Measurements from ENCODE around the gene KIFAP3.
"Not testable (repeated sequence)": the region's sequence is repeated elsewhere in the genome, so short reads cannot be mapped to it uniquely, and the experiment has no call there.

Gene KIFAP3

GRCh38 chr1:169873582-169874199 is 200.8 kb downstream of the KIFAP3 start:
- H3K36me3 ChIP-seq: no peaks in the 10 kb centered on the region
- no peak for DNase-seq

GRCh38 chr1:169872906-169873305 is 201.6 kb downstream of the KIFAP3 start:
- DNase-seq: no peak
- H3K9me3 ChIP-seq (ENCODE audit: severe bottlenecking): no peaks in the 10 kb centered on the region
- H3K36me3 ChIP-seq: no peaks in the 10 kb centered on the region
- TF ChIP-seq CTCF (IDR thresholded peaks at IDR 0.05; ENCODE audit: low read depth, low read length): no peak
- no peak overlapping the region for H3K27ac ChIP-seq
- H3K27me3 ChIP-seq (ENCODE audit: insufficient read depth, low read depth, severe bottlenecking): no peaks in the 10 kb centered on the region
- H3K4me3 ChIP-seq (ENCODE audit: low read depth, low read length): no peak overlapping the region

More at GRCh38 chr1:169873582-169874199, 200.8 kb downstream of the KIFAP3 start:
- H3K9me3 ChIP-seq (ENCODE audit: severe bottlenecking): no peaks in the 10 kb centered on the region
- no peak overlapping the region for H3K27ac ChIP-seq
- TF ChIP-seq CTCF (IDR thresholded peaks at IDR 0.05; ENCODE audit: low read depth, low read length): no peak
- no peak overlapping the region for H3K4me3 ChIP-seq (ENCODE audit: low read depth, low read length)
- H3K27me3 ChIP-seq (ENCODE audit: insufficient read depth, low read depth, severe bottlenecking): no peaks in the 10 kb centered on the region

GRCh38 chr1:169871988-169872387 is 202.5 kb downstream of the KIFAP3 start:
- DNase-seq, H3K36me3 ChIP-seq: not testable (repeated sequence)

More at GRCh38 chr1:169871988-169872387, 202.5 kb downstream of the KIFAP3 start:
- H3K9me3 ChIP-seq (ENCODE audit: severe bottlenecking); H3K4me3 ChIP-seq (ENCODE audit: low read depth, low read length); H3K27ac ChIP-seq; H3K27me3 ChIP-seq (ENCODE audit: insufficient read depth, low read depth, severe bottlenecking): not testable (repeated sequence)
